Transverse colon (tissue), 4 donors: ENCODE results near the gene OSGEPL1. TPM values are rescaled to one million over a fixed set of nuclear protein-coding genes. Genes with fewer than 3 reads are reported as not detected.

Experiments
- DNase-seq: peaks from one replicate; pipeline ENCODE4 v3.0.0-alpha.2; 2019
- H3K27ac ChIP-seq, 4 donors: fragments of 200-600 bp; sonication (generic); 2 replicates each; pipeline ENCODE4 v1.5.1; 2016 to 2018; ENCODE audit warnings: inconsistent platforms in 4 of 4
- H3K27me3 ChIP-seq: fragments of 200-600 bp; sonication (generic); 2 replicates; pipeline ENCODE4 v1.5.1; 2017; ENCODE audit warnings: inconsistent platforms
- H3K36me3 ChIP-seq, 4 donors: fragments of 200-600 bp; sonication (generic); 2 replicates each; pipeline ENCODE4 v1.5.1; 2017 to 2019; ENCODE audit warnings: inconsistent platforms in 4 of 4
- H3K4me1 ChIP-seq, 4 donors: fragments of 200-600 bp; sonication (generic); 2 replicates each; pipeline ENCODE4 v1.5.1; 2017 to 2020; ENCODE audit warnings: inconsistent platforms in 4 of 4
- H3K4me3 ChIP-seq, 4 donors: fragments of 200-600 bp; sonication (generic); 1 replicate in 1 of 4; 2 replicates in 3 of 4; pipeline versions ENCODE4 v1.5.1 to v1.6.1; 2017 to 2019; ENCODE audit warnings: inconsistent platforms in 4 of 4
- H3K9me3 ChIP-seq, 2 donors: fragments of 200-600 bp; sonication (generic); 2 replicates each; pipeline ENCODE4 v1.5.1; 2017 to 2019; ENCODE audit warnings: inconsistent platforms in 2 of 2
- EP300 ChIP-seq: sonication (generic); formaldehyde crosslinking; IDR thresholded peaks from one replicate; pipeline ENCODE4 v1.6.1; 2017; ENCODE audit warnings: antibody characterized with exemption, low read depth
- POLR2A ChIP-seq: fragments of 450-650 bp; IDR thresholded peaks from one replicate; pipeline ENCODE4 v1.6.1; 2016; ENCODE audit warnings: antibody characterized with exemption, mild to moderate bottlenecking, moderate library complexity
- POLR2AphosphoS5 ChIP-seq, 3 donors: sonication (generic); formaldehyde crosslinking; IDR thresholded peaks; one replicate each; pipeline ENCODE4 v1.6.1; 2016; ENCODE audit warnings: antibody characterized with exemption in 3 of 3
- WGBS, 2 donors: methylation state at CpG; one replicate each; pipeline ENCODE4 v1.1.5; 2018; ENCODE audit warnings: low coverage in 1 of 2; 5-methylcytosine and 5-hydroxymethylcytosine counted together
- in situ Hi-C, 4 donors: fragments of 200-750 bp; cut with MboI; loops; one replicate each; pipeline versions ENCODE4 v1.15.0 to v1.15.1; 2017; ENCODE audit warnings: low sequenced_read_pairs in 3 of 4, low pct_ligation_motif_present in 1 of 4, low pct_unique_long_range_greater_than_20kb in 1 of 4
- intact Hi-C: fragments of 100-400 bp; cut with DNase I; formaldehyde crosslinking; loops from one replicate; pipeline ENCODE4 v1.15.1; 2023; ENCODE audit warnings: low total_unique reads
- total RNA-seq, 4 donors: library from RNA; depleted of rRNA; stranded (reverse); fragments of >200 nt; gene quantifications; one replicate each; pipeline ENCODE4 v1.1.0, GENCODE V29; 2016
- TF ChIP-seq, protein P1 (sequence below), 5 experiments: fragments of 200-600 bp in 3 of 5; fragments of 450-650 bp in 2 of 5; sonication (generic) in 3 of 5; IDR thresholded peaks; 1 replicate in 2 of 5; 2 replicates in 3 of 5; pipeline ENCODE4 v1.5.1; 2016 to 2017; ENCODE audit warnings: antibody characterized with exemption in 5 of 5, inconsistent platforms in 3 of 5, mild to moderate bottlenecking in 2 of 5, moderate library complexity in 1 of 5

Gene OSGEPL1
- total RNA-seq, 4 donors from 2014 or later = 2.7 to 14.7 (median 5.1) TPM; not detected in 1

DNA sequence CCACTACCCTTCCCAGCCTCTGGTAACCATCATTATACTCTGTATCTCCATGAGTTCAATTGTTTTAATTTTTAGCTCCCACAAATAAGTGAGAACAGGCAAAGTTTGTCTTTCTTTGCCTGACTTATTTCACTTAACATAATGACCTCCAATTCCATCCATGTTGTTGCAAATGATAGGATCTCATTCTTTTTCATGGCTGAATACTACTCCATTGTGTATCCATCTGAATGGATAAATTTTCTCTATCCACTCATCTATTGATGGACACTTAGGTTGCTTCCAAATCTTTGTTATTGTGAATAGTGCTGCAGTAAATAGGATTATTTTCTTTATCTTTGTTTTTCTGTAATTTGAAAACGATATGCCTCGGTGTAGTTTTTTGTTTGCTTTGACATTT, 61.9 kb downstream of the OSGEPL1 start:
- in situ Hi-C loops = no loop called here
- Histone ChIP-seq H3K27me3 (no peaks in the 10 kb centered on the region), H3K4me1 (peaks cover 0 to 6% (median 0%) of the 10 kb centered on the region in 4 donors), H3K36me3 (no peaks in the 10 kb centered on the region), H3K27ac (no peak overlapping the region), H3K9me3 (no peaks in the 10 kb centered on the region), H3K4me3 (no peak overlapping the region)
- intact Hi-C loops = no loop called here
- TF ChIP-seq POLR2A = no peak
- TF ChIP-seq EP300 = no peak
- TF ChIP-seq, protein P1, sequence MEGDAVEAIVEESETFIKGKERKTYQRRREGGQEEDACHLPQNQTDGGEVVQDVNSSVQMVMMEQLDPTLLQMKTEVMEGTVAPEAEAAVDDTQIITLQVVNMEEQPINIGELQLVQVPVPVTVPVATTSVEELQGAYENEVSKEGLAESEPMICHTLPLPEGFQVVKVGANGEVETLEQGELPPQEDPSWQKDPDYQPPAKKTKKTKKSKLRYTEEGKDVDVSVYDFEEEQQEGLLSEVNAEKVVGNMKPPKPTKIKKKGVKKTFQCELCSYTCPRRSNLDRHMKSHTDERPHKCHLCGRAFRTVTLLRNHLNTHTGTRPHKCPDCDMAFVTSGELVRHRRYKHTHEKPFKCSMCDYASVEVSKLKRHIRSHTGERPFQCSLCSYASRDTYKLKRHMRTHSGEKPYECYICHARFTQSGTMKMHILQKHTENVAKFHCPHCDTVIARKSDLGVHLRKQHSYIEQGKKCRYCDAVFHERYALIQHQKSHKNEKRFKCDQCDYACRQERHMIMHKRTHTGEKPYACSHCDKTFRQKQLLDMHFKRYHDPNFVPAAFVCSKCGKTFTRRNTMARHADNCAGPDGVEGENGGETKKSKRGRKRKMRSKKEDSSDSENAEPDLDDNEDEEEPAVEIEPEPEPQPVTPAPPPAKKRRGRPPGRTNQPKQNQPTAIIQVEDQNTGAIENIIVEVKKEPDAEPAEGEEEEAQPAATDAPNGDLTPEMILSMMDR (IDR thresholded peaks at IDR 0.05) = no peak
- no peak for TF ChIP-seq POLR2AphosphoS5 (IDR thresholded peaks at IDR 0.05)
- no peak for DNase-seq
- WGBS, 2 donors = 44 to 60% methylated on average over 2 of the region's 2 CpGs

DNA sequence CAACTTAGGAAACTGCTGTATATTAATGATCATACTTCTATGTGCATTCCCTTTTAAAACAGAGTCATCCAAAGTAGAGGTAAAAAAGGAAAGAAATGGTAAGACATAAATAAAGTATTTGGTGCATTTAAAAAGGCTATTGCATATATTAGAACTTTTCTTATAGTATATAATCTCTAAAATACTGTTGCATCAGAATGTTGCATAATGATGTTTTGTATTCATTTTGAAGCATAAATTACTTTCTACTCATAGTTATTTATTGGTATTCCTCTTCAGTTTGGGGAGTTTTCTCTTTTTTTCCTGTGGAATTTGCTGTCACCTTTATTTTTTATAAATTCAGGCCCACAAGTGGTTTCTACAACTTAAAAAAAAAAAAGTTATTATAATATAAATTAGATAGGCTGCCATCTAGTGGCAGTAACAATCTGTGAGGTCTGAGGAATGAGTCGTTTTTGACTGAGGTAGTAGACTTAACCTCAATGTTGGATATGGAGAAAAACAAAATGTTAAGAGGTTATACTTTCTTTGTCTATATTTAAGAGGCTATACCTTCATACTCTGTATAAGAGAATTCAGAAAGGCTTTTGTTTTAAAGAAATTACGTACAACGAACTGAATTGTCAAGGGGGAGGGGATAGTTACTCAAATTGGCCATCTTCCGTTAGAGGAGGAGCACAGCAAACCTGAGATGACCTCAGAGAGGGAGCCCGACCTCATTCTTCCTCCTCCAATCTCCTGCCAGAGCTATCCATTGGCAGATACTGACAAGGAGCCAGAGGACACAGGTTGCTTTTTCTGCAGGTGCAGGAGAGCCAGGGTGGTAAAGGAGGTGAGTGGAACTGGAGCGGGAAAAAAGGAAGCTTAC, 64.3 kb downstream of the OSGEPL1 start:
- H3K27ac ChIP-seq = no peak overlapping the region
- no peaks in the 10 kb centered on the region for H3K27me3 ChIP-seq
- WGBS, 2 donors = 14 to 24% methylated on average over 5 to 6 of the region's 6 CpGs
- in situ Hi-C loops = no loop called here
- H3K36me3 ChIP-seq = no peaks in the 10 kb centered on the region
- H3K4me1 ChIP-seq = peaks cover 0 to 6% (median 0%) of the 10 kb centered on the region in 4 donors
- no peak overlapping the region for H3K4me3 ChIP-seq
- intact Hi-C loops = loop anchor here (5.0 kb wide), 1 partner anchor 36 kb away; the partner anchor contains the start of gene ASNSD1
- DNase-seq = peak; percentile 21
- TF ChIP-seq POLR2A = no peak
- TF ChIP-seq, protein P1 (IDR thresholded peaks at IDR 0.05) = peak; percentile 52 to 69 (median 65)
- no peaks in the 10 kb centered on the region for H3K9me3 ChIP-seq

Other genes starting within 250 kb of the OSGEPL1 start
- gene SLC40A1, start 182.0 kb downstream of the OSGEPL1 start, total RNA-seq = 100 to 1,000 TPM in 2 of 4 donors, 10 to 100 TPM in 2; 26.3 to 345 (median 186) TPM
- gene ASNSD1, start 101.3 kb downstream of the OSGEPL1 start, total RNA-seq = 10 to 100 TPM; 11.3 to 35.2 (median 20.2) TPM
- gene ANKAR, start 88.1 kb downstream of the OSGEPL1 start, total RNA-seq = 10 to 100 TPM in 3 of 4 donors, 1 to 10 TPM in 1; 6.0 to 25.7 (median 16.3) TPM
- gene ORMDL1, start 21.5 kb upstream of the OSGEPL1 start, total RNA-seq = 100 to 1,000 TPM in 1 of 4 donors, 10 to 100 TPM in 3; 27.5 to 133 (median 86.5) TPM
- 10 to 100 TPM in 2 of 4 donors, 1 to 10 TPM in 2; 5.2 to 19.1 (median 9.7) TPM for gene PMS1, start 21.7 kb upstream of the OSGEPL1 start, total RNA-seq